ENCODE results near the gene TCF20.

DNA sequence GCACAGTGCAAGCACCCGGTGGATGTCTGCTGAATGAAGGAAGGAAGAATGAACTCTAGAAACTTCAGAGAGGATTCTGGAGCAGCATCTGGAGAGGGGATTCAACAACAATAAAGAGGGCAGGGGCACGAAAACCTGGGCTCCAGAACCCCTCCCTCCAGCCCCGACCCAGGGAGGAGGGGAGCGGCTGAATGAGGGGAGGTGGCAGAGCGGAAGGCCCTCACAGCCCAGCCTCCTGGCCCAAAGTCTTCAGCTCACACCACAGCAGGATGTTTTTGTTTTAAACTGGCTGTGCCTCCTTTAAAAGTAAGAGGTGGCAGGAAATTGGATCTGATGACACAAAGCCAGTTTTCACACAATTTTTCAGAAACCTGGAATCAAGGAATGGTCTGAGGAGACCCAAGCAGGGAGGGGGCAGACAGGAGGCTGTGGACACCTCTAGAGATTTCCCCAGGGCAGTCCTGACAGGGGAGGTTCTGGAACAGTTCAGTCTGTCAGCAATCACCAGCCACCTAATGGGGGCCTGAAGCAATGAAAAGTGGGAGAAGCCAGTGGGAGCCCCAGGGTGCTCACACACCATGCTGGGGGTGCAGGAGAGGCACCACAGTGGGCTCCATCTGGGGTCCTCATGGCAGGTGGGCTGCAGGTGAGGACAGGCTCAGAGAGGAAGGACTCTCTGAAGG lies 44.4 kb upstream of the TCF20 start:
- TF ChIP-seq EZH2 (IDR thresholded peaks at IDR 0.05; ENCODE audit: borderline replicate concordance, low read length) (no peak), CTCF (IDR thresholded peaks at IDR 0.05; ENCODE audit: low read length) (no peak)
